GM08714 (cell line): ENCODE measurements around the gene CCDC63.
"Not testable (repeated sequence)": the region's sequence is repeated elsewhere in the genome, so short reads cannot be mapped to it uniquely, and the experiment has no call there.

ENCODE experiments used
- H3K4me3 ChIP-seq: fragments of 200-500 bp; sonication (Bioruptor generic); 2 replicates; pipeline ENCODE4 v1.5.1; 2014; ENCODE audit warnings: mild to moderate bottlenecking, low read length, inconsistent platforms
- ZNF274 ChIP-seq: IDR thresholded peaks from 2 replicates; pipeline ENCODE4 v1.6.1; 2012; ENCODE audit warnings: mild to moderate bottlenecking, low read depth, low read length

The CCDC63 gene

DNA sequence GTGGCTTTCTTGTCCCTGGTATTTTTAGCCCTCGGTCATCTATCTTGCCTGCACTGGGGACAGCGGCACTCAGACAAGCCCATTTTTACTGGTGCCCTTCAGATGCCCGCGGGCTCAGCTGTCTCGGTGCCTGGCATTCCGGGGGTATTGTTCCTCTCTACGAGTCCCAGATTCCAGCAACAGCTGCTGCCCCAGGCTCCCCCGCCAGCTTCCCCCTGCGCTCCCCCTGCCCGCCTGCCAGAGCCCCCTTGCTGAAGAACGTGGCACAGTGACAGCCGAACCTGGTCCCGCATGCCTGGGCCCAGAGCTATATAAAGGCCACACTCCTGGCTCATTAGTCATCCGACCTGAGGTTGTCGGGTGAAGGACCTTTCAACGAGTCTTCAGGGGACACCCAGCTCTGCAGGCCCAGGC is 84.5 kb downstream of the CCDC63 start:
- TF ChIP-seq ZNF274, result no peak
- H3K4me3 ChIP-seq, result no peak overlapping the region

DNA sequence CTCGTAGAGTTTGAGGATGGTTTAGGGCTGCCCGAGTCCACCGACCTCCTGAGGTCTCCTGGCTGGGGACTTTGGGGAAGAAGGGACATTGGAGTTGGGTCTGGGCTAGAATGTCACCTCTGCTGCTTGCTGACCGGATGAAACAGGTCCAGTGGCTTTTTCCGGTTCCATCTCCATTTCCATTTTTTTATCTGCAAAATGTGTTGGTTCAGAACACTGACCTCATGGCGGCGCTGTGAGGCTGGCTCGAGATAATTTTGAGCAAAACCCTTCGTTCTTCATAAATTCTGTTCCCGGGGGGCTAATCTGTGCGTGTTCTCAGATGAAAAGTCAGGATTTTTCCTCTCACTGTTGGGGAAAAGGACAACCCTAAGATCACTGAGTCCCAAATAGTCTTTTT is 85.3 kb downstream of the CCDC63 start:
- H3K4me3 ChIP-seq, result no peak overlapping the region
- TF ChIP-seq ZNF274, result no peak

DNA sequence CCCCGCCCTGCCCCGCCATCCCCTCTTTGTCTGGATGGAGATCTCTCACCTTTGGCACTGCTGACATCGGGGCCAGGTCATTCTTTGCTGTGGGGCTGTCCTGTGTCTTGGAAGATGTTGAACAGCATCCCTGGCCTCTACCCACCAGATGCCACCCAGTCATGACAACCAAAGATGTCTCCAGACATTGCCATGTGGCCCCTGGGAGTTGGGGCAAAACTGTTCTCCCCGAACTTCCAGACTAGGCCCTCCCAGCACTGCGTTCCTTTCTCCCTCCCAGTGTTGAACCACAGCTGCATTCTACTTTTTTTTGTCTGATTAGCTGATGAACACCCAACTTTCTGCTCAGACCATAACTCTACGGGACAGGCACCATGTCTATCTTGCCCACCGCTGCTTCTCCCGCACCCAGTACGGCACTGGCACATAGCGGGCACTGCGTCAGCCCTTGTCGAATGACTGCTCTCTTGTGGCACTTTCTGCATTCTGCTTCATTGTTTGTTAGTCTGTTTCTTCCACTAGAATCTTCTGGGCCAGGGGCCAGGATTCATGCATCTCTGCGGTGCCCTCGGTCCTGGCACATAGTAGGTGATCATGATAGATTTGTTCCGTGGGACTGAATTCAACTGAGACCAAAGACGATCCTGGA is 86.7 kb downstream of the CCDC63 start:
- H3K4me3 ChIP-seq, result no peak overlapping the region
- TF ChIP-seq ZNF274, result no peak

DNA sequence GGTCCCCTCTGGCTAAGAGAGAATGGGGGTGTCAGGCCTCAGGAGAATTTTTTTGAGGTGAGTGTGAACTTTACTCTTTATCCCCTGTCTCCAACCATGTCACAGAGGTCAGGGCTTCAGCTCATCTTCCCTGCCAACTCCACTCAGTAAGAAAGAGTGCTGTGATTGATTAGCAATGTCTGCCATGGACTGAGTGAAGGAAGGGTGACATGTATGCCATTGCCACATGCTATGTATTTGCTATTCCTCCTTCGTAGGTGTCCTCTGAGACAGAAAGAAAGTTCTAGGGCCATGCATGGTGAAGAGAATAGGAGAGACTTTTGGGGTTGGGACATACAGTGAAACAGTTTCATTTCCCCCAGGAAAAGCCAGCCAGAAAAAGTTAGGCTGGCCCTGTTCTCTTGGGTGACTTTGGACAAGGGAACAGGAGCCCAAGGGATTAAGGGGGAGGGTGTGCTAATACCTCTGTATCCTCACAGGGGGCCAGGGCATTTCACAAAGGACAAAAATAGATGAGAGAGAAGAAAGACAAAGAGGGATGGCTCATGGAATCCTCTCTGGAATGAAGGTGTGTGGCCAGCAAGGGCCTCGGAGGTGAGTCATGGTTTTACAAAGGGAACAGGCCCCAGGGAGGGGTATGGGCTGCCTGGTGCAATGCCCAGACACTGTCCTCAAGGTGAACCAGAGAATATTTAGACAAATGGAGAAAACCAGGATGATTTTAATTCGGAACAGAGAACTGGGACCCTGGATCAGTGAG is 87.5 kb downstream of the CCDC63 start:
- H3K4me3 ChIP-seq, result no peak overlapping the region
- no peak for TF ChIP-seq ZNF274

DNA sequence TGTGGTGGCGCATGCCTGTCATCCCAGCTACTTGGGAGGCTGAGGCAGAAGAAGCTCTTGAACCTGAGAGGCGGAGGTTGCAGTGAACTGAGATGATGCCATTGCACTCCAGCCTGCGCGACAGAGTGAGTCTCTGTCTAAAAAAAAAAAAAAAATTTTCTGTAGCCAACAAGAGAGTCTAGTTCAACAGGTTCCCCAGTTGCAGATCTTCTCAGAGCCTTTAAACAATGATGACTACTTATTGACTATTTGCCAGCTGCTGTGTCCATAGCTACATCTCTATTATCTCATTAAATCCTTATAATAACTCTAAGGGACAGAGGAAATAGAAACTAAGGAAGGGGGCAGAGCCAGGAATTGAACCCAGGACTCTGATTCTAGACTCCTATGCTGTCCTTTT is 88.8 kb downstream of the CCDC63 start:
- H3K4me3 ChIP-seq, result no peak overlapping the region
- TF ChIP-seq ZNF274, result no peak

DNA sequence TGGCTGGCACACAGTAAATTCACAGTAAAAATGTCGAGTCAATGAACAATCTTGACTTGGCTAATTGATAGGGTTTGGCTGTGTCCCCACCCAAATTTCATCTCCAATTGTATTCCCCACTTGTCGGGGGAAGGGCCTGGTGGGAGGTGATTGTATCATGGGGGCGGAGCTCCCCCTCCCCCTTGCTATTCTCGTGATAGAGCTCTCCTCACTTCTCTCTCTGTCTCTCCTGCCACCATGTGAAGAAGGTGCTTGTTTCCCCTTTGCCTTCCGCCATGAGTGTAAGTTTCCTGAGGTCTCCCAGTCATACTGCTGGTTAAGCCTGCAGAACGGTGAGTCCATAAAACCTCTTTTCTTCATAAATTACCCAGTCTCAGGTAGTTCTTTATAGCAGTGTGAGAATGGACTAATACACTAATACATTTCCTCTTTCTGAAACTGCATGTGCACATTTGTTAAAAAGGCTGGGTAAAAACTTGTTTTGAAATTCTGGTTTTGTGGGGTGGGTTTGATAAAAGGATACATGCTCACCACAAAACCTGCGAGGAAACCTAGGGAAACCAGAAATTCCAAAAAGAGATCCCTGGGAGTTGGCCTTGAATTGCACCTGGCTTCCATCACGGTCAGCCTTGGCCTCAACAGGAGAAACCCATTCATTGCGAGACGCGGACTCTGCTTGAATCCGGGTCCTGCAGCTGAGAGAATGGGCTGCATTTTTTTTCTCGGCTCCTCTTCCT is 89.7 kb downstream of the CCDC63 start:
- no peak for TF ChIP-seq ZNF274
- no peak overlapping the region for H3K4me3 ChIP-seq

DNA sequence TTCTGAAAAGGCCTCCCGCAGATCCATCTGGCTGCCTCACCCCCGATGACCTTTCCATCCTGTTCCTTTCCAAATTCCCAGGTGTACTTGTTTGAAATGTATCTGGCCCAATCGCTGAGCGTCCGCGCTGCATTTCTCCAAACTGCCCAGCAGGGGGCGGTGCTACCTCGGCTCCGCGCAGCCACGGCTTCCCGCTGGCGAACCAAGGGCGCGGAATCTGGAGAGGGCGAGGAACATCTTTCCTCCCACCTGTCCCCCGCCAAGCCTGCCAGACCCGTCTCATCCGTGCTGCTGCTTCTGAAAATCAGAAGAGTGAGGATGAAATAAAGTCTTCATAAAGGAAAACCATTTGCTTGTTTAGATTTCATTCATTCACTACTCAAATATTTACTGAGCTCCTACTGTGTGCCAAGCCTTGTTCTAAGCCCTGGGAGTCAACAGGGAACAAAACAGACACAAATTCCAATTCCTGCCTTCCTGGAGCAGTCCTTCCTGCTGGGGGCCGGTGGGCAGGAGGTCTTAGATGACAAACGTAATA is 90.4 kb downstream of the CCDC63 start:
- TF ChIP-seq ZNF274, result no peak
- H3K4me3 ChIP-seq, result no peak overlapping the region

DNA sequence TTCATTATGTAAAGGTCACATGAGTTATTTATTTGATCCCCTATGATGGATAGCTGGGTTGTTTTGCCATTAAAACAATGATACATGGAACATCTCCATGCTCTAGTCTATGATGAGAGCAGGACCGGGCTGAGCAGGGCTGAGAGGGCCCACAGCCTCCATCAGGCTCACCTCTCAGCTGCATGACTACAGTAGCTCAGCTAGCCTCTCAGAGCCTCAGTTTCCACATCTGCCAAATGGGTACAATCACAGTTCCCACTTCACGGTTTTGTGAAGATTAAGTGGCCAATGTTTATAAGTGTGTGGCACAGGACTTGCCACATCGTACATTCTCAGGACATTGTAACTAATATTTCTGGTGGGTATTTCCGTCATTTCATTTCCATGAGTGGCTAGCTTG is 93.5 kb downstream of the CCDC63 start:
- no peak overlapping the region for H3K4me3 ChIP-seq
- TF ChIP-seq ZNF274, result no peak

DNA sequence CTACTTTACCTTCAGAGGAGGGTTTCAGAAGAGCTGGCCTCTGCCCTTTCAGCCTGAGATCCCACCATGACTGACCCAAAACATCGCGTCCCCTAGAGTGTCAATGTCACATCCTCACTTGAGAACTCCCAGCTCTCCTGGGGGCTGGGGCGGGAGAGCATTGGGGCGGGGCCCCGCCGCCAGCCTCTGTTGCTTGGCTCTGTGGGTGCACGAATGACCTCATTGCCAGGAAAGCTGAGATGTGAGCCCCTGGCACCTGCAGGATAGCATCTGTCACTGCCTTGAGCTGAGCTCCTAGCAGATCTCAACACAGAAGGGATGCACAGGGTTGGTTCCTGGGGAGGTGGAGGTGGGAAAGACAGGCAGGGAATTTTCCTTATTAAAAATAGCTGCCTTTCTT is 94.1 kb downstream of the CCDC63 start:
- TF ChIP-seq ZNF274, result no peak
- no peak overlapping the region for H3K4me3 ChIP-seq

DNA sequence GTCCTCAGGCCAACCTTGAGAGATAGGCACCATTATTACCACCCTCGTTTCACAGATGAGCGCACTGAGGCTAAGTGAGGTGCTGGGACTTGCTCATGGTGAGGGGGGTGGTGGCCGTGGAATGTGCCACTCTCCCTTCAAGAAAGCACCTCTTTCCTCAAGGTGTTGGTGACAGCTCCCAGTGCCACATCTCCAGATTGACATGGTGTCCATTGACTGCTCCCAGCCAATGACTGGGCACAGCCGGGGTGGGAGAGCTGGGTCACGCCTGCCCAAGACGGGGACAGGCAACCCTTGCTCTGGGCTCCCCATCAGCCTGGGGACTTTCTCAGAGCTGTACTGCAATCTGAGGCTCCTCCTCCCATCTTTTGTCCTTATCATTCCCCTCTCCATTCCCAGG is 94.6 kb downstream of the CCDC63 start:
- H3K4me3 ChIP-seq, result no peak overlapping the region
- TF ChIP-seq ZNF274, result no peak

DNA sequence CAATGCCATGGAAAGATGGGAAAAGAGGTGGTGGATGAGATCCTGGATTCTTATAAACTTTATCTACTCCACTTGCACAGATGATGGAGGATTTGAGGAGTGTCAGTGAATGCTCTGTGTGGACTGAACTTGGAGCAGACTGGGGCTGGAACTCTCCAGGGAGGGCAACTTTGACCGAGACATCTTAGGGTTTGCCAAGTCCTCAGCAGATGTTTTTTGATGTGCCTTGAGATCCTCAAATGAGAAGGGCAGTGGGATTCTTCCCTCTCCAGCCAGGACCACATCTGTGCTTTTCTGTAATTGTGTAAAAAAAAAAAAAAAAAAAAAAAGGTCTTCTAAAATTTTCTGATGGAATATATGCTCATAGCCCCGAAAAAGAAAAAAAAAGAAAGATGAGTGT is 96.6 kb downstream of the CCDC63 start:
- H3K4me3 ChIP-seq, result no peak overlapping the region
- no peak for TF ChIP-seq ZNF274

DNA sequence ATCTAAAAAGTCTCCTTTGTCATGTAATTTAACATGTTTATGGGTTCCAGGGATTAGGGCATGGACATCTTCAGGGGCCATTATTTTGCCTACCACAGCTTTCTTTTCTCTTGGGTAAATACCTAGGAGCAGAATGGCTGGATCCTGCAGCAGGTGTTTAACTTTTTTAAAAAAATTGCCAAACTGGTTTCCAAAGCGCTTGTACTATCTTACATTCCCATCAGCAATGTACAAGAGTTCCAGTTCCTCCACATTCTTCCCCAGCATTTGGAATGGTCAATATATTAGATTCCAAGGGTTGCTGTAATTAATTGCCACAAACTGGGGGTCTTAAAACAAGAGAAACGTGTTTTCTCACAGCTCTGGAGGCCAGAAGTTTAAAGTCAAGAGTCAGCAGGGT is 101.3 kb downstream of the CCDC63 start:
- no peak overlapping the region for H3K4me3 ChIP-seq
- TF ChIP-seq ZNF274, result no peak

DNA sequence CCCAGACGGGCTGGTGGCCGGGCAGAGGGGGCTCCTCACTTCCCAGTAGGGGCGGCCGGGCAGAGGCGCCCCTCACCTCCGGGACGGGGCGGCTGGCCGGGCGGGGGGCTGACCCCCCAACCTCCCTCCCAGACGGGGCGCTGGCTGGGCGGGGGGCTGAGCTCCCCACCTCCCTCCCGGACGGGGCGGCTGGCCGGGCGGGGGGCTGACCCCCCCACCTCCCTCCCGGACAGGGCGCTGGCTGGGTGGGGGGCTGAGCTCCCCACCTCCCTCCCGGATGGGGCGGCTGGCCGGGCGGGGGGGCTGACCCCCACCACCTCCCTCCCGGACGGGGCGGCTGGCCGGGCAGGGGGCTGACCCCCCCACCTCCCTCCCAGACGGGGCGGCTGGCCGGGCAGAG is 103.7 kb downstream of the CCDC63 start:
- H3K4me3 ChIP-seq, result not testable (repeated sequence)

DNA sequence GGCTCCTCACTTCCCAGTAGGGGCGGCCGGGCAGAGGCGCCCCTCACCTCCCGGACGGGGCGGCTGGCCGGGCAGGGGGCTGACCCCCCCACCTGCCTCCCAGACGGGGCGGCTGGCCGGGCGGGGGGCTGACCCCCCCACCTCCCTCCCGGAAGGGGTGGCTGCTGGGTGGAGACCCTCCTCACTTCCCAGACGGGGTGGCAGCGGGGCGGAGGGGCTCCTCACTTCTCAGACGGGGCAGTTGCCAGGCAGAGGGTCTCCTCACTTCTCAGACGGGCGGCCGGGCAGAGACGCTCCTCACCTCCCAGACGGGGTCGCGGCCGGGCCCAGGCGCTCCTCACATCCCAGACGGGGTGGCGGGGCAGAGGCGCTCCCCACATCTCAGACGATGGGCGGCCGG is 104.1 kb downstream of the CCDC63 start:
- not testable (repeated sequence) for H3K4me3 ChIP-seq
